Measurements from ENCODE around the gene USP24. TPM values are rescaled to one million over a fixed set of nuclear protein-coding genes. Genes with fewer than 3 reads are reported as not detected.

The USP24 gene
- total and polyA plus RNA-seq, 10 of the 15 experiments (the other 5 are each of a cell fraction or from before 2014, with no cell fraction given) = 4.6 to 36.5 (median 25.3) TPM

- no peak for TF ChIP-seq ZNF217 (IDR thresholded peaks at IDR 0.05)
- no peak for TF ChIP-seq KDM1A (IDR thresholded peaks at IDR 0.05; ENCODE audit: borderline replicate concordance)
Measured at GRCh38 chr1:55034476-55035133, 180.6 kb downstream of the USP24 start (continued).

GRCh38 chr1:55033265-55033614, 181.9 kb downstream of the USP24 start:
- ATAC-seq = no peak
- POLR2A ChIA-PET = no interaction called here
- no peaks in the 10 kb centered on the region for H3K4me1 ChIP-seq (ENCODE audit: control insufficient read depth, insufficient read depth, low read length)
- H3K27me3 ChIP-seq (replicated peaks in 1 of 2; ENCODE audit: control insufficient read depth in 2 of 2, insufficient read depth in 2 of 2, low read length in 1 of 2) = peaks cover 5 to 12% of the 10 kb centered on the region in 2 experiments; a peak in 3 of 4 replicates
- intact Hi-C loops (cut with micrococcal nuclease; ENCODE audit: unreplicated experiment) = no loop called here
- no peak overlapping the region for H3K4me3 ChIP-seq
- DNase-seq (ENCODE audit: low read depth, low spot score) = no peak
- no peak overlapping the region for H3K9ac ChIP-seq (ENCODE audit: control insufficient read depth, insufficient read depth, low read length)
- H2AFZ ChIP-seq (ENCODE audit: control insufficient read depth, low read depth, low read length) = no peak overlapping the region
- H3K4me2 ChIP-seq (ENCODE audit: control insufficient read depth, insufficient read depth) = no peak overlapping the region
- RAD21 ChIA-PET (ENCODE audit: unreplicated experiment) = no interaction called here
- no peaks in the 10 kb centered on the region; the same call in 1 of the 2 replicates for H4K20me1 ChIP-seq (ENCODE audit: control insufficient read depth, insufficient read depth)
- in situ Hi-C loops (cut with MboI) = loop anchor here (5.0 kb wide), 1 partner anchor 51 kb away; the partner anchor contains the start of gene TMEM61
- no peak for FAIRE-seq
- SMC1A ChIA-PET (ENCODE audit: uncharacterized antibody, unreplicated experiment) = interaction anchor here (0.7 kb wide), 1 partner anchor 82 kb away, joined by 3 read pairs; no protein-coding TSS in a partner anchor
- no peak overlapping the region for H3K27ac ChIP-seq (ENCODE audit: control insufficient read depth, insufficient read depth)
- BruUV-seq (replicated peaks) = no TSS peak
- 41% methylated on average over 5 of the region's 7 CpGs for WGBS (ENCODE audit: insufficient coverage, insufficient replicate concordance, low lambda C conversion rate, missing lambda C conversion rate)
- no peaks in the 10 kb centered on the region for H3K79me2 ChIP-seq (ENCODE audit: control insufficient read depth, insufficient read depth, low read length)
- CTCF ChIA-PET = interaction anchor here (1.5 to 2.0 kb wide), 2 partner anchors 11 to 88 kb away, joined by 4 read pairs; no protein-coding TSS in a partner anchor
- H3K36me3 ChIP-seq (ENCODE audit: control insufficient read depth in 2 of 2, insufficient read depth in 2 of 2, low read length in 1 of 2) = no peaks in the 10 kb centered on the region
- H3K9me3 ChIP-seq (replicated peaks; ENCODE audit: control insufficient read depth, insufficient read depth, low read length) = no peaks in the 10 kb centered on the region
- no peak for TF ChIP-seq CREB1 (IDR thresholded peaks at IDR 0.05; ENCODE audit: low read depth)
- TF ChIP-seq JUNB (IDR thresholded peaks at IDR 0.05) = no peak
- TF ChIP-seq BMI1 (IDR thresholded peaks at IDR 0.05; ENCODE audit: borderline replicate concordance) = no peak
- TF ChIP-seq RUNX3 (IDR thresholded peaks at IDR 0.05; ENCODE audit: low read length) = no peak
- no peak for TF ChIP-seq SUPT20H (IDR thresholded peaks at IDR 0.05; ENCODE audit: borderline replicate concordance, control insufficient read depth, low read depth, low read length)
- TF ChIP-seq ATF2 (IDR thresholded peaks at IDR 0.05; ENCODE audit: low read length) = no peak
- TF ChIP-seq CUX1 (IDR thresholded peaks at IDR 0.05; ENCODE audit: insufficient replicate concordance, low read depth, low read length) = no peak
- TF ChIP-seq E2F4 (IDR thresholded peaks at IDR 0.05; ENCODE audit: low read depth, low read length) = no peak
- no peak for TF ChIP-seq EZH2 (IDR thresholded peaks at IDR 0.05; ENCODE audit: borderline replicate concordance, control insufficient read depth, low read depth, low read length)
- TF ChIP-seq EP300 (IDR thresholded peaks at IDR 0.05; ENCODE audit: borderline replicate concordance in 1 of 2, control insufficient read depth in 1 of 2, low read depth in 2 of 2, low read length in 2 of 2) = no peak
- no peak for TF ChIP-seq PAX5 (IDR thresholded peaks at IDR 0.05; ENCODE audit: borderline replicate concordance, low read depth, low read length)
- no peak for TF ChIP-seq SPI1 (IDR thresholded peaks at IDR 0.05; ENCODE audit: borderline replicate concordance, insufficient read depth, low read depth, low read length)

Measured in GM12878 (cell line).